Measurements from ENCODE around the gene ABHD15.
A peak's percentile ranks its signal among the peaks of the same experiment; 100 is the strongest.

ABHD15 gene

GRCh38 chr17:29591146-29591736 is 24.4 kb upstream of the ABHD15 start:
- Histone ChIP-seq H3K79me1 (replicated peaks; ENCODE audit: low read length, poor library complexity, severe bottlenecking) (peaks cover 3% of the 10 kb centered on the region), H3K18ac (ENCODE audit: low read depth in 1 of 2, low read length in 2 of 2) (peak overlapping the region; percentile 66 to 67), H3K9ac (ENCODE audit: low read length) (peak overlapping the region; percentile 85), H2AK5ac (ENCODE audit: low read length, severe bottlenecking) (no peak overlapping the region), H3K9me3 (ENCODE audit: control insufficient read depth, low read length) (no peaks in the 10 kb centered on the region), H3K27ac (ENCODE audit: low read length, poor library complexity, severe bottlenecking) (peak overlapping the region; percentile 69), H4K8ac (ENCODE audit: low read length) (peak overlapping the region; percentile 57), H2BK12ac (ENCODE audit: low read length in 2 of 2) (peak overlapping the region in 1 of 2 experiments; percentile 73), H2AFZ (ENCODE audit: low read depth, low read length) (peak overlapping the region; percentile 70), H3K14ac (ENCODE audit: low read length in 2 of 2) (no peak overlapping the region), H3K4me1 (ENCODE audit: control insufficient read depth, insufficient read depth, low read depth, low read length) (peaks cover 61% of the 10 kb centered on the region), H2BK5ac (ENCODE audit: low read depth, low read length, poor library complexity, severe bottlenecking) (no peak overlapping the region), H3K23ac (ENCODE audit: low read length in 2 of 2) (peak overlapping the region in 1 of 2 experiments; percentile 53), H3K36me3 (ENCODE audit: control insufficient read depth in 1 of 2, insufficient read depth in 2 of 2, low read depth in 1 of 2, low read length in 2 of 2) (no peaks in the 10 kb centered on the region), H3K4me3 (ENCODE audit: insufficient read depth in 1 of 2, low read depth in 1 of 2, low read length in 2 of 2) (peak overlapping the region; percentile 43 to 88), H2BK15ac (ENCODE audit: low read depth, poor library complexity, severe bottlenecking) (peak overlapping the region; percentile 40), H3K4ac (ENCODE audit: low read depth in 1 of 2, low read length in 2 of 2) (peak overlapping the region in 1 of 2 experiments; percentile 32), H3K4me2 (ENCODE audit: low read length, poor library complexity, severe bottlenecking) (peak overlapping the region; percentile 85), H3K27me3 (ENCODE audit: control insufficient read depth in 1 of 2, insufficient read depth in 1 of 2, low read length in 2 of 2) (no peaks in the 10 kb centered on the region), H4K91ac (ENCODE audit: low read length) (no peak overlapping the region), H2BK120ac (ENCODE audit: low read depth, low read length) (peak overlapping the region; percentile 69)
- WGBS: 8% methylated on average over 28 of the region's 31 CpGs
- peak; percentile 63 for DNase-seq

GRCh38 chr17:29590411-29591145 is 23.7 kb upstream of the ABHD15 start:
- Histone ChIP-seq H3K79me1 (replicated peaks; ENCODE audit: low read length, poor library complexity, severe bottlenecking) (no peaks in the 10 kb centered on the region), H3K14ac (ENCODE audit: low read length in 2 of 2) (no peak overlapping the region), H3K9ac (ENCODE audit: low read length) (peak overlapping the region; percentile 85), H3K4me2 (ENCODE audit: low read length, poor library complexity, severe bottlenecking) (peak overlapping the region; percentile 85), H2BK12ac (ENCODE audit: low read length in 2 of 2) (peak overlapping the region in 1 of 2 experiments; percentile 75), H4K8ac (ENCODE audit: low read length) (peak overlapping the region; percentile 57), H3K4me1 (ENCODE audit: control insufficient read depth, insufficient read depth, low read depth, low read length) (peaks cover 61% of the 10 kb centered on the region), H2BK15ac (ENCODE audit: low read depth, poor library complexity, severe bottlenecking) (no peak overlapping the region), H2BK5ac (ENCODE audit: low read depth, low read length, poor library complexity, severe bottlenecking) (no peak overlapping the region), H3K4ac (ENCODE audit: low read depth in 1 of 2, low read length in 2 of 2) (peak overlapping the region in 1 of 2 experiments; percentile 32), H2BK120ac (ENCODE audit: low read depth, low read length) (peak overlapping the region; percentile 69), H3K27me3 (ENCODE audit: control insufficient read depth in 1 of 2, insufficient read depth in 1 of 2, low read length in 2 of 2) (no peaks in the 10 kb centered on the region), H3K4me3 (ENCODE audit: insufficient read depth in 1 of 2, low read depth in 1 of 2, low read length in 2 of 2) (peak overlapping the region; percentile 43 to 88), H3K23ac (ENCODE audit: low read length in 2 of 2) (peak overlapping the region in 1 of 2 experiments; percentile 53), H2AK5ac (ENCODE audit: low read length, severe bottlenecking) (no peak overlapping the region), H2AFZ (ENCODE audit: low read depth, low read length) (no peak overlapping the region), H3K18ac (ENCODE audit: low read depth in 1 of 2, low read length in 2 of 2) (peak overlapping the region in 1 of 2 experiments; percentile 67), H3K27ac (ENCODE audit: low read length, poor library complexity, severe bottlenecking) (peak overlapping the region; percentile 69), H4K91ac (ENCODE audit: low read length) (peak overlapping the region; percentile 20), H3K9me3 (ENCODE audit: control insufficient read depth, low read length) (no peaks in the 10 kb centered on the region), H3K36me3 (ENCODE audit: control insufficient read depth in 1 of 2, insufficient read depth in 2 of 2, low read depth in 1 of 2, low read length in 2 of 2) (no peaks in the 10 kb centered on the region)
- DNase-seq: peak; percentile 68
- 40% methylated on average over 28 of the region's 30 CpGs for WGBS

- no peaks in the 10 kb centered on the region for H3K36me3 ChIP-seq (ENCODE audit: control insufficient read depth in 1 of 2, insufficient read depth in 2 of 2, low read depth in 1 of 2, low read length in 2 of 2)
- H3K27me3 ChIP-seq (ENCODE audit: control insufficient read depth in 1 of 2, insufficient read depth in 1 of 2, low read length in 2 of 2): no peaks in the 10 kb centered on the region
- 18% methylated on average over 30 of the region's 70 CpGs for WGBS
- H2BK5ac ChIP-seq (ENCODE audit: low read depth, low read length, poor library complexity, severe bottlenecking): no peak within 1 kb of the TSS
- peak; percentile 81 for DNase-seq
- H3K23ac ChIP-seq (ENCODE audit: low read length in 2 of 2): peak within 1 kb of the TSS in 1 of 2 experiments; percentile 78
- H3K4me3 ChIP-seq (ENCODE audit: insufficient read depth in 1 of 2, low read depth in 1 of 2, low read length in 2 of 2): peak within 1 kb of the TSS; percentile 84 to 90
- H2AFZ ChIP-seq (ENCODE audit: low read depth, low read length): peak within 1 kb of the TSS; percentile 88
- no peaks in the 10 kb centered on the region for H3K79me1 ChIP-seq (replicated peaks; ENCODE audit: low read length, poor library complexity, severe bottlenecking)
- no peaks in the 10 kb centered on the region for H3K9me3 ChIP-seq (ENCODE audit: control insufficient read depth, low read length)
- peak within 1 kb of the TSS in 1 of 2 experiments; percentile 97 for H3K14ac ChIP-seq (ENCODE audit: low read length in 2 of 2)
- peak within 1 kb of the TSS; percentile 85 for H3K4me2 ChIP-seq (ENCODE audit: low read length, poor library complexity, severe bottlenecking)
- H4K8ac ChIP-seq (ENCODE audit: low read length): peak within 1 kb of the TSS; percentile 98
- H2BK120ac ChIP-seq (ENCODE audit: low read depth, low read length): peak within 1 kb of the TSS; percentile 4
- H3K9ac ChIP-seq (ENCODE audit: low read length): peak within 1 kb of the TSS; percentile 92
- peak within 1 kb of the TSS; percentile 65 to 89 for H3K4ac ChIP-seq (ENCODE audit: low read depth in 1 of 2, low read length in 2 of 2)
- H2BK15ac ChIP-seq (ENCODE audit: low read depth, poor library complexity, severe bottlenecking): peak within 1 kb of the TSS; percentile 96
- no peak within 1 kb of the TSS for H2AK5ac ChIP-seq (ENCODE audit: low read length, severe bottlenecking)
- peaks cover 69% of the 10 kb centered on the region for H3K4me1 ChIP-seq (ENCODE audit: control insufficient read depth, insufficient read depth, low read depth, low read length)
- peak within 1 kb of the TSS in 1 of 2 experiments; percentile 95 for H2BK12ac ChIP-seq (ENCODE audit: low read length in 2 of 2)
- peak within 1 kb of the TSS; percentile 92 for H3K18ac ChIP-seq (ENCODE audit: low read depth in 1 of 2, low read length in 2 of 2)
- H3K27ac ChIP-seq (ENCODE audit: low read length, poor library complexity, severe bottlenecking): peak within 1 kb of the TSS; percentile 69
- H4K91ac ChIP-seq (ENCODE audit: low read length): peak within 1 kb of the TSS; percentile 89
These were observed 22.9 kb upstream of the ABHD15 start, which contains the start of gene GIT1 for GRCh38 chr17:29589524-29590410. TSS of gene GIT1 (minus strand) at chr17:29589648. CDS start at chr17:29589378, 270 bp downstream.
